ENCODE data around the gene KCNB1.

DNA sequence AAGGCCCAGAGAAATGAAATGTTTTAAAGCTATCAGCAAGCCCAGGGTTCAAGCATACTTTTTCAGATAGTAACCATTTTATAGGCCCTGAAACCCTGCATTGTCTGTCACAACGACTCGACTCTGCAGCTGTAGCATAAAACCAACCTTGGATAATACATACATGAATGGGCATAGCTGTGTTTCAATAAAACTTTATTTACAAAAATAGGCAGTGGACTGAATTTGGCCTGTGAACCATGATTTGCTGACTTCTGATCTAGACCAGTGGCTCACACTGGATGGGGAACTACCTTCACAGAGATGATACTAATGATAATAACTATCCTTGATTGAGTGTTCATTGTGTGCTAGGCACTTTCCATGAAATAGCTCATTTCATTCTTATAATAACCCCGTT is 107.3 kb downstream of the KCNB1 start:
- TF ChIP-seq, protein P1, sequence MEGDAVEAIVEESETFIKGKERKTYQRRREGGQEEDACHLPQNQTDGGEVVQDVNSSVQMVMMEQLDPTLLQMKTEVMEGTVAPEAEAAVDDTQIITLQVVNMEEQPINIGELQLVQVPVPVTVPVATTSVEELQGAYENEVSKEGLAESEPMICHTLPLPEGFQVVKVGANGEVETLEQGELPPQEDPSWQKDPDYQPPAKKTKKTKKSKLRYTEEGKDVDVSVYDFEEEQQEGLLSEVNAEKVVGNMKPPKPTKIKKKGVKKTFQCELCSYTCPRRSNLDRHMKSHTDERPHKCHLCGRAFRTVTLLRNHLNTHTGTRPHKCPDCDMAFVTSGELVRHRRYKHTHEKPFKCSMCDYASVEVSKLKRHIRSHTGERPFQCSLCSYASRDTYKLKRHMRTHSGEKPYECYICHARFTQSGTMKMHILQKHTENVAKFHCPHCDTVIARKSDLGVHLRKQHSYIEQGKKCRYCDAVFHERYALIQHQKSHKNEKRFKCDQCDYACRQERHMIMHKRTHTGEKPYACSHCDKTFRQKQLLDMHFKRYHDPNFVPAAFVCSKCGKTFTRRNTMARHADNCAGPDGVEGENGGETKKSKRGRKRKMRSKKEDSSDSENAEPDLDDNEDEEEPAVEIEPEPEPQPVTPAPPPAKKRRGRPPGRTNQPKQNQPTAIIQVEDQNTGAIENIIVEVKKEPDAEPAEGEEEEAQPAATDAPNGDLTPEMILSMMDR (IDR thresholded peaks at IDR 0.05) = no peak
- TF ChIP-seq POLR2A (IDR thresholded peaks at IDR 0.05) = no peak
